Natural killer cell (primary cell): ENCODE measurements around the gene LIAS. TPM values are rescaled to one million over a fixed set of nuclear protein-coding genes. Genes with fewer than 3 reads are reported as not detected.

Experiments
- ATAC-seq, 3 donors: fragments of 150-1000 bp in 2 of 3; fragments of 200-7000 bp in 1 of 3; cut with Tn5 transposase; 1 replicate in 1 of 3; 2 replicates in 2 of 3; pipeline ENCODE4 v1.10.0; 2021; ENCODE audit warnings: mild to moderate bottlenecking in 2 of 3, moderate library complexity in 2 of 3
- DNase-seq, 2 donors: peaks; one replicate each; pipeline versions ENCODE4 v3.0.0 to v3.0.0-alpha.2; 2013 to 2021; ENCODE audit warnings: mixed read lengths in 1 of 2
- H3K27ac ChIP-seq: one replicate; pipeline ENCODE4 v1.5.1; 2013; ENCODE audit warnings: mild to moderate bottlenecking, low read length
- H3K27me3 ChIP-seq: one replicate; pipeline ENCODE4 v1.6.1; 2013; ENCODE audit warnings: low read length; ENCODE audit not compliant: control insufficient read depth, insufficient read depth
- H3K36me3 ChIP-seq: one replicate; pipeline ENCODE4 v1.6.1; 2013; ENCODE audit warnings: low read length; ENCODE audit not compliant: control insufficient read depth, insufficient read depth
- H3K4me1 ChIP-seq: one replicate; pipeline ENCODE4 v1.6.1; 2013; ENCODE audit warnings: low read length; ENCODE audit not compliant: control insufficient read depth, insufficient read depth
- H3K4me3 ChIP-seq: one replicate; pipeline ENCODE4 v1.5.1; 2013; ENCODE audit warnings: low read length
- H3K9me3 ChIP-seq: one replicate; pipeline ENCODE4 v1.6.1; 2013; ENCODE audit warnings: low read length; ENCODE audit not compliant: control insufficient read depth, insufficient read depth
- H3K27ac Mint-ChIP-seq, 2 donors: one replicate each; pipeline ENCODE4 v1.8.0; 2022; ENCODE audit warnings: mild to moderate bottlenecking in 2 of 2, mixed read lengths in 2 of 2, moderate library complexity in 1 of 2
- H3K27me3 Mint-ChIP-seq, 2 donors: one replicate each; pipeline ENCODE4 v1.8.0; 2022; ENCODE audit warnings: low read depth in 2 of 2, mixed read lengths in 2 of 2
- H3K36me3 Mint-ChIP-seq: one replicate; pipeline ENCODE4 v1.8.0; 2022; ENCODE audit warnings: mixed read lengths
- H3K4me1 Mint-ChIP-seq, 2 donors: one replicate each; pipeline ENCODE4 v1.8.0; 2022; ENCODE audit warnings: mixed read lengths in 2 of 2
- H3K4me3 Mint-ChIP-seq: one replicate; pipeline ENCODE4 v1.8.0; 2022; ENCODE audit warnings: mild to moderate bottlenecking, moderate library complexity, mixed read lengths
- H3K9me3 Mint-ChIP-seq, 2 donors: one replicate each; pipeline ENCODE4 v1.8.0; 2022; ENCODE audit warnings: mixed read lengths in 2 of 2
- CTCF ChIP-seq: fragments of 200-600 bp; IDR thresholded peaks from one replicate; pipeline ENCODE4 v1.8.0; 2022; ENCODE audit warnings: antibody characterized with exemption
- whole genome bisulfite sequencing: methylation state at CpG from one replicate; pipeline ENCODE4 v1.1.7; 2013; ENCODE audit warnings: missing lambda C conversion rate; ENCODE audit not compliant: insufficient coverage; 5-methylcytosine and 5-hydroxymethylcytosine counted together
- intact Hi-C: fragments of 100-400 bp; cut with micrococcal nuclease; formaldehyde crosslinking; loops from one replicate; pipeline ENCODE4 v1.14.2; 2022
- total RNA-seq, 4 donors: library from RNA; stranded (reverse); fragments of 120-200 nt in 1 of 4; gene quantifications; one replicate each; pipeline versions ENCODE4 v1.2.3 to v1.2.4, GENCODE V29; 2013 to 2022

LIAS gene
- total RNA-seq, 3 donors from 2014 or later (not counting 1 experiment from before 2014, with no cell fraction given), result 10.6 to 14.3 (median 11.9) TPM

GRCh38 chr4:39528061-39528465, 69.2 kb downstream of the LIAS start:
- peak overlapping the region; percentile 93 for H3K4me3 ChIP-seq
- DNase-seq (no peak), ATAC-seq (no peak)
- peak overlapping the region; percentile 68 for H3K27ac ChIP-seq
- Mint-ChIP-seq H3K27ac (peak overlapping the region; percentile 78 to 92), H3K4me3 (peak overlapping the region; percentile 96), H3K9me3 (no peaks in the 10 kb centered on the region), H3K4me1 (peaks cover 13 to 20% of the 10 kb centered on the region in 2 donors), H3K27me3 (no peaks in the 10 kb centered on the region), H3K36me3 (no peaks in the 10 kb centered on the region)
- no peaks in the 10 kb centered on the region for H3K9me3 ChIP-seq
- H3K27me3 ChIP-seq, result no peaks in the 10 kb centered on the region
- H3K4me1 ChIP-seq, result peaks cover 18% of the 10 kb centered on the region
- 3% methylated on average over 17 of the region's 21 CpGs for WGBS
- intact Hi-C loops, result loop anchor here (5.0 kb wide), 2 partner anchors 169 to 346 kb away; partner anchors contain the start of genes UBE2K and WDR19
- TF ChIP-seq CTCF, result no peak
- no peaks in the 10 kb centered on the region for H3K36me3 ChIP-seq

Other genes starting within 250 kb of the LIAS start
- 100 to 1,000 TPM in 1 of 3 donors, 10 to 100 TPM in 2; 74.6 to 103 (median 84.7) TPM for gene RFC1, start 92.7 kb upstream of the LIAS start, total RNA-seq
- gene KLB, start 52.1 kb upstream of the LIAS start, total RNA-seq, result under 1 TPM; 0.07 to 0.16 (median 0.10) TPM
- 1,000 to 10,000 TPM in 1 of 3 donors, 100 to 1,000 TPM in 2; 848 to 1,179 (median 853) TPM for gene RPL9, start 134 bp upstream of the LIAS start, total RNA-seq
- 10 to 100 TPM; 12.2 to 14.8 (median 13.6) TPM for gene UGDH, start 68.4 kb downstream of the LIAS start, total RNA-seq
- 10 to 100 TPM; 12.6 to 21.8 (median 15.2) TPM for gene SMIM14, start 179.8 kb downstream of the LIAS start, total RNA-seq
- 10 to 100 TPM; 38.0 to 53.9 (median 43.6) TPM for gene UBE2K, start 239.1 kb downstream of the LIAS start, total RNA-seq